HG02623 (cell line): Measurements from ENCODE around the gene HS3ST3A1.
"Not testable (repeated sequence)": the region's sequence is repeated elsewhere in the genome, so short reads cannot be mapped to it uniquely, and the experiment has no call there.

Source experiments
- ATAC-seq: cut with Tn5 transposase; IDR thresholded peaks from one replicate; pipeline ENCODE4 v1.9.1; 2021; ENCODE audit warnings: moderate library complexity; ENCODE audit not compliant: unreplicated experiment

HS3ST3A1 gene

GRCh38 chr17:13576661-13577526, 24.8 kb downstream of the HS3ST3A1 start:
- ATAC-seq = no peak

DNA sequence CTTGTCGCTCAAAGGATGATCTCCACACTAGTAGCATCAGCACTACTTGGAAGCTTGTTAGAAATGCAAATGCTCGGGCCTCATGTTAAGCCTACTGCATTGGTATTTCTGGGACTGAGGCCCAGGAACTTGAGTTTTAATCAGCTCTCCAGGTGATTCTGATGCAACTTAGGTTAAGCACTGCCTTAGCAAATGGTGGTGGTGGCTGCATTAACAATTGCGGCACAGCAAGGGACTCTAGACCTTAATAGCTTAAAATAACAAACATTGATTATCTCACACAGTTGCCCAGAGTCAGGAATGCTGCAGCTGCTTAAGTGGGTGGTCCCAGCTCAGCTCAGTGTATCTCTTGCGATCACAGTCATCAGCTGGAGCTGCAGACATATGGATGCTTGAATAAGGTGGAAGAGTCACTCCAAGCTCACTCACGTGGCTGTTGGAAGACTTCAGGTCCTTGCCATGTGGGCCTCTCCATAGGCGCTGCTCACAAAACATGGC, 25.8 kb downstream of the HS3ST3A1 start:
- no peak for ATAC-seq

DNA sequence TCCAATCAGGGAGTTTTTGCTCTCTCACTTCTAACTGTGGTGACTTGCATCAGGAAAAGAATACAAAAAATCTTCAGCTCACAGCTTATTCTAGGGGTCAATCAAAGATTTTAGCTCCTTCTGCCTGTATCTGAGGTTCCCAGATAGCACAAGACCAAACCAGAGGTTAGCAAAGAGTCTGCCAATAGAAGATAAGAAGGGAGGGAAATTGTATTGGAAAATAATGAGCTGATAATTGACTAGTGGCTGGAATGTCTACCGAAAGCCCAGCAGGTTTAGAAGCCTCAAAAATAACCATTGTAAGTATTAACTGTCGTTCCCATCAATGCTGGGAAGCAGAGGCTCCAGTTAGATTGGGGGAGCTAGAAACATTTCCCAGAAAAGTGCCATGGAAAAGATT, 26.3 kb downstream of the HS3ST3A1 start:
- no peak for ATAC-seq

- no peak for ATAC-seq
Observed at GRCh38 chr17:13572581-13572980, 29.1 kb downstream of the HS3ST3A1 start.

DNA sequence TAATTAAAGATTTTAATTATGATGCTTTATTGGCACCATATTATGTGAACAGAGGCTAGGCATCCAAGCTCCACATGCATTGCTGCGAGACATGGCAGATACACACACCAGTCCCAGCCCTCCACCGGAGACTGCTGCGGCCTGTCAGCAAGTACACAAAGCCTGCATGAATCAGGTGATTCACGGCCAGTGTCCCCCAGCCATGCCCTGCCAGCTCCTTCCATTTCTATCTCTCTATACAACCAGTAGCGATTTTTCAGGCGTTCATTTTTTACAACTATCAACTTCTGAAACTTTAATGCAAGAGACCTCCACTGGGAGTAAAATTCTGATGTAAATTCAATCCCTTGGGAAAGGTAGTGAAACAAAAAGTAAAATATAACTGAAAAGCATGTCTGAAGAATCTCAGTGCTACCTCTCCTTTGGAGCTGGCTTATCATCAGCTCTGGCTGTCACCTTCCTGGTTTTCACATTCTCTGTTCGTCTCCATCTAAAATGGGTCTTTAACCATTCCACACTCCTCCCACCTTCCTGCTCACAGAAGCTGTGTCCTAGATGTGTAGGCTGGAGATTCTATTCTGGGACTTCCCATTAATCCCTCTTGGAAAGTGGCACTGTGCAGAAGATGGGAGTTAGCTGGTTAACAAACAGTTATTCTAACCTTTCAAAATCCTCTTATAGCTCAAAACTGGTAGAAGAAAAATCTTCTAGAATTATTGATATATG, 32.2 kb downstream of the HS3ST3A1 start:
- ATAC-seq = no peak

- no peak for ATAC-seq
Observed at GRCh38 chr17:13568582-13569397, 32.9 kb downstream of the HS3ST3A1 start.

DNA sequence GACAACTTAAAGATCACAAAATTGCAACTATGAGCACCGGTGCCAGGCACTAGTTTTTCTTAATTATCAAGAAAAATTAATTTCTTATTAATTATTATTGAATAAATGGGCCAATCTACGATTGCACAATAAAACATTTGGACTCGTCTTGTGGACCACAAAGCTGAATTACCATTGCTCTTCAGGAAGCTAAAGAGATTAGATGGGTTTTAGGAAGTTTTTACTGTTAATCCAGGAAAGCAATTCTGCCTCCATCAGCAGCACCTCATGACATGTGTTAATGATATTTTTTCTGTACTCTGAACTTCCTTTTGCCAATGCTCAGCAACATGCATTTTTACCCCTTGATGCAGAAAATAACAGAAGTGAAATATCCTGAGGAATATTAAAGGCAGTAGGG, 37.9 kb downstream of the HS3ST3A1 start:
- no peak for ATAC-seq

- ATAC-seq = no peak
Observed at GRCh38 chr17:13562271-13562800, 39.4 kb downstream of the HS3ST3A1 start.

- no peak for ATAC-seq
Observed at GRCh38 chr17:13561606-13562270, 40.0 kb downstream of the HS3ST3A1 start.

GRCh38 chr17:13560935-13561334, 40.8 kb downstream of the HS3ST3A1 start:
- ATAC-seq = no peak

GRCh38 chr17:13558588-13558987, 43.1 kb downstream of the HS3ST3A1 start:
- ATAC-seq = no peak

DNA sequence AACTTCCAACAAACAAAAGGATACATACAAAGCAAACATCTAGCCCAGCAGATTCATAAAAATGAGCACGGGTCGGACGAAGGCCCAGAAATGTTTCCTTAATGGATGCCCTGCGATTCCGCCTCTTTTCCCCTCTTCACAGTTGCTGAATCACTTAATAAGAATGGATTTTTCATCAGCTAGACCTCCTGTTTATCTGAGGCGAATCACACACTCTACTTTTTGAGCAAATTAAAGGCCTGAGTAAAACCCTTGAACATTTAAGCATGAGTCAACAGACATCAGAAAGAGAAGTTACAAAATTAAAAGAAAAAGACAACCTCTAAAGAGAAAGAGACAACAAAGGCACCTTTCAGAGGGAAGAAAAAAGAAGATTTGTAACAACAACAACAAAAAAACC, 44.7 kb downstream of the HS3ST3A1 start:
- ATAC-seq = no peak

- ATAC-seq = no peak
Observed at GRCh38 chr17:13554231-13554630, 47.5 kb downstream of the HS3ST3A1 start.

DNA sequence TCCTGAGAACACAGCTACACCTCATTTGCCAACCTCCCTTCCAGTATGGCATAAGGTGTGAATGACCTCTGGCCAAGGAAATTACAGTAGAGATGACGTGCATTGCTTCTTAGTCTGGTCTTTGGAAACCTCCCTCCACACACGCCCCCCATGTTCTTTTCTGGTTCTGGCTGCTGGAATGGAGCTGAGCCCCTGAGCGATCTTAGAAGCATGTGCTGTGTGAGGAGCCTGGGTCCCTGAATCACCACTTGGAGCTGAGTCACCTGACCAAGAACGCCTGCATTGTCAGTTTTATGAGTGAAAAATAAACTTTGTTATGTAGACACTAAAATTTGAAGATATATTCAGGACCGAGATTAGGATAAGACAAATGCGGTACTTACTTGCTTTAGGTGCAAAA, 51.4 kb downstream of the HS3ST3A1 start:
- ATAC-seq = no peak

DNA sequence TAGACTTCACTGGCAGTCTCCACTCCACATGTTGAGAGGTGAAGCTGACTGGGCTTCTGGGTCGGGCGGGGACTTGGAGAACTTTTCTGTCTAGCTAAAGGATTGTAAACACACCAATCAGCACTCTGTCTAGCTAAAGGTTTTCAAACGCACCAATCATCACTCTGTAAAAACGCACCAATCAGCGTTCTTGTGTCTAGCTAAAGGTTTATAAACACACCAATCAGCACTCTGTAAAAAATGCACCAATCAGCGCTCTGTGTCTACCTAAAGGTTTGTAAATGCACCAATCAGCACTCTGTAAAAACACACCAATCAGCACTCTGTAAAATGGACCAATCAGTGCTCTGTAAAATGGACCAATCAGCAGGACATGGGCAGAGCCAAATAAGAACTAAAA, 53.2 kb downstream of the HS3ST3A1 start:
- not testable (repeated sequence) for ATAC-seq

GRCh38 chr17:13546851-13547250, 54.9 kb downstream of the HS3ST3A1 start:
- no peak for ATAC-seq

DNA sequence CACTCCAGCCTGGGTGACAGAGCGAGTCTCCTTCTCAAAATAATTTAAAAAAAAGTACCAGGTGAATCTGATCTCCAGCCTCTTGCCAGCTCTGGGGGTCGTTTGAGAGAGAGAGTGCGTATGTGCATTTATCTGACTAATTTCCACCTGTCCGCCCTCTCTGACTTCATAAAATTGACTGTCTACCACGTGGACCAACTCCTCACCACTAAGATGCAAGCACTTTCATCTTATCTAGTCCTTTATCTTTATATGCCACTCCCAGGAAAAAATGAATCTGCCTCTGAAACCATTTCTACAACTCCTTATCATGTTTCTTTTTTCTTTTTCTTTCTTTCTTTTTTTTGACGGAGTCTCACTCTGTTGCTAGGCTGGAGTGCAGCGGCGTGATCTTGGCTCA, 55.8 kb downstream of the HS3ST3A1 start:
- no peak for ATAC-seq

DNA sequence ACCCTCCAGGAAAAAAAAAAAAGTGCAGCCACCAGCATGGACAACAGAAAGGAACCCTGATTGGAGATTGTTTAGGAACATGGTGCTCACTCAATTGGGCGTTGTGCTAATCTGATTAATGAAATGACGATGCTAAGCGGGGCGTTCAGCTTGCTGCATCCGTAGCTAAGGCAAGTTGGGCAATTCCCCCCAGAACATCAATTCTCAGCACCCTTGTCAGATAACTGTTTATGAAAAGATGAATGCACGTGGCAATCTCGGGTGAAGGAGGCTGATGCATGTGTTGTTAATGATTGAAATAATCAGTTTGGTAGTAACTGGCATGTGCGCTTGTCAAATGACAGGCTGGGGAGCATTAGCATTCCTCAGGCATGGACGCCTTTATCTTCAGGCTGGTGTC, 57.0 kb downstream of the HS3ST3A1 start:
- ATAC-seq = no peak

DNA sequence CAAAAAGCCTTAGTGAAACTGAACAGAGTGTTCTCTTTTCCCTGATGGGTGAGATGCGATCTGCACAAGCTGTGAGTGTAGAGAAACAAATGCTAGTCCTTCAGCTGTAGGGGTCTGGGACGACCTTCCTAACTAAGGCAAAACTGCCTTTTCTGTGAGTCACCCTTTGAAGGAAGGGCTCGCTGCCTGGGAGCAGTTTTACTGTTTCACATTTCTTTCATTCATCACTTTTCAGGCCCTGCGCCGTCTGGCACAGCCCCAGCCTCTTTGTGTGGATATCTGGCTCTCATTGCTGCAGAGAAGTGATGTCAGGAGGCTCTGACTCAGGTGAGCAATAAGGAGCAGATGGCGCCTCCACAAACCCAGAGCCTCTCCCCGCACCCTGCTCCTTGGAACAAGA, 57.4 kb downstream of the HS3ST3A1 start:
- ATAC-seq = no peak

DNA sequence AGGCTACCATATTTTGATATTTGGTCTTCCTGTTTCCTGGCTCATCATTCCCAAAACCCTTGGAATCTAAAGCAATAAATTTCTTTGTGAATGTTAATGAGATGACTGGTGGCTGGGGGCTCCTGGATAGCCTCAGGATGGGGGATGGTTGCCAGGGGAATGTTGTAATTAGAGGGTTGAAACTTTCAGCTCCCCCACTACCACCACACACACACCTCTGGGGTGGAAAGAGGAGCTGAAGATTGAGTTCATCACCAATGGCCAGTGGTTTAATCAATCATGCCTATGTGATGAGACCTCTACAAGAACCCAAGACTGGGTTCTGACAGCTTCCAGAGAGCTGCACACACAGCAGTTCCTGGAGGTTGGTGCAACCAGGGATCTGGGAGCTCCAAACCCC, 59.1 kb downstream of the HS3ST3A1 start:
- ATAC-seq = no peak
